HepG2 (cell line): ENCODE results near the gene CCNB1. TPM values are rescaled to one million over a fixed set of nuclear protein-coding genes. Genes with fewer than 3 reads are reported as not detected.
A peak's percentile ranks its signal among the peaks of the same experiment; 100 is the strongest.

Experiments
- BATF2 ChIP-seq: sonication (generic); formaldehyde crosslinking; IDR thresholded peaks from 2 replicates; pipeline ENCODE4 v1.8.0; 2022; ENCODE audit warnings: mild to moderate bottlenecking, missing genetic modification reagents, moderate library complexity
- DDIT3 ChIP-seq: sonication (generic); formaldehyde crosslinking; IDR thresholded peaks from 2 replicates; pipeline ENCODE4 v1.4.0; 2020; ENCODE audit warnings: mild to moderate bottlenecking, missing genetic modification reagents
- FIP1L1 ChIP-seq: fragments of 200-400 bp; formaldehyde crosslinking; IDR thresholded peaks from 2 replicates; pipeline ENCODE4 v1.6.1; 2018; ENCODE audit warnings: low read depth, mild to moderate bottlenecking, low read length, moderate library complexity, borderline replicate concordance; ENCODE audit not compliant: insufficient read depth
- HNF1A ChIP-seq, 2 experiments: sonication (generic) in 1 of 2; formaldehyde crosslinking in 1 of 2; IDR thresholded peaks; 2 replicates each; pipeline versions ENCODE4 v1.4.0 to v1.6.1; 2016 to 2020; ENCODE audit warnings: borderline replicate concordance in 1 of 2, low read depth in 1 of 2, mild to moderate bottlenecking in 1 of 2, missing genetic modification reagents in 1 of 2
- HNF4G ChIP-seq, 2 experiments: sonication (generic) in 1 of 2; formaldehyde crosslinking in 1 of 2; IDR thresholded peaks; 2 replicates each; pipeline versions ENCODE4 v1.4.0 to v1.6.1; 2011 to 2020; ENCODE audit warnings: borderline replicate concordance in 2 of 2, low read depth in 2 of 2, mild to moderate bottlenecking in 2 of 2, low read length in 1 of 2, missing genetic modification reagents in 1 of 2, moderate library complexity in 1 of 2
- KDM2A ChIP-seq: sonication (generic); formaldehyde crosslinking; IDR thresholded peaks from 2 replicates; pipeline ENCODE4 v1.4.0; 2020; ENCODE audit warnings: low read depth, missing genetic modification reagents, borderline replicate concordance
- MNT ChIP-seq: fragments of 450-650 bp; IDR thresholded peaks from 2 replicates; pipeline ENCODE4 v1.6.1; 2016
- MTA1 ChIP-seq: sonication (generic); formaldehyde crosslinking; IDR thresholded peaks from 2 replicates; pipeline ENCODE4 v1.4.0; 2020; ENCODE audit warnings: missing genetic modification reagents, mild to moderate bottlenecking, borderline replicate concordance
- NFAT5 ChIP-seq: sonication (generic); formaldehyde crosslinking; IDR thresholded peaks from 2 replicates; pipeline ENCODE4 v1.4.0; 2020; ENCODE audit warnings: missing genetic modification reagents
- TAF1 ChIP-seq: sonication (generic); formaldehyde crosslinking; IDR thresholded peaks from 2 replicates; pipeline ENCODE4 v1.4.0; 2020; ENCODE audit warnings: missing genetic modification reagents
- ZBTB1 ChIP-seq: sonication (generic); formaldehyde crosslinking; IDR thresholded peaks from 2 replicates; pipeline ENCODE4 v1.4.0; 2020; ENCODE audit warnings: missing genetic modification reagents, borderline replicate concordance
- ZNF549 ChIP-seq: sonication (generic); formaldehyde crosslinking; IDR thresholded peaks from 2 replicates; pipeline ENCODE4 v1.5.0; 2020; ENCODE audit warnings: missing genetic modification reagents
- ZNF780A ChIP-seq: sonication (generic); formaldehyde crosslinking; IDR thresholded peaks from 2 replicates; pipeline ENCODE4 v1.8.0; 2022; ENCODE audit warnings: mild to moderate bottlenecking, missing genetic modification reagents, moderate library complexity
- polyA plus RNA-seq, 8 experiments: library from polyadenylated mRNA; depleted of rRNA in 3 of 8; stranded (reverse) in 7 of 8; unstranded in 1 of 8; fragments of >200 nt; fragmentation: Illumina TruSeq in 4 of 8; extraction: Trizol in 4 of 8; gene quantifications; 2 replicates each; pipeline versions ENCODE4 v1.2.1 to v1.2.3, GENCODE V29; 2011 to 2016; ENCODE audit warnings: low read depth in 4 of 8, missing spikeins in 1 of 8, mixed read lengths in 1 of 8; ENCODE audit not compliant: insufficient read depth in 1 of 8
- total RNA-seq, 5 experiments: library from RNA; depleted of rRNA; stranded (reverse); fragments of >200 nt; fragmentation: Illumina TruSeq; extraction: Trizol; gene quantifications; 2 replicates each; pipeline ENCODE4 v1.2.3, GENCODE V29; 2016; ENCODE audit warnings: low read depth in 1 of 5

Gene CCNB1
- total and polyA plus RNA-seq, 2 of the 13 experiments (the other 11 are each of a cell fraction or from before 2014, with no cell fraction given) = 82.3 to 316 TPM

- TF ChIP-seq NFAT5 = 0 out of 2 replicates have a peak, but pooled peaks have one; percentile 58
- peak; percentile 69 for TF ChIP-seq TAF1 (CRISPR knock-in tag)
- peak; percentile 80; the same call in 1 of the 2 replicates for TF ChIP-seq KDM2A (CRISPR knock-in tag)
- no peak for TF ChIP-seq ZNF549 (CRISPR knock-in tag)
- TF ChIP-seq BATF2 (CRISPR knock-in tag) = peak; percentile 93
- TF ChIP-seq HNF1A (IDR thresholded peaks at IDR 0.05; ENCODE audit: low read depth) = no peak
- TF ChIP-seq HNF1A (CRISPR knock-in tag; IDR thresholded peaks at IDR 0.05; ENCODE audit: borderline replicate concordance) = peak; percentile 62; the same call in 1 of the 2 replicates
- 0 out of 2 replicates have a peak, but pooled peaks have one; percentile 25 for TF ChIP-seq ZNF780A
- no peak for TF ChIP-seq HNF4G (IDR thresholded peaks at IDR 0.05; ENCODE audit: borderline replicate concordance, low read depth, low read length)
- TF ChIP-seq HNF4G (CRISPR knock-in tag; IDR thresholded peaks at IDR 0.05; ENCODE audit: borderline replicate concordance, low read depth) = 0 out of 2 replicates have a peak, but pooled peaks have one; percentile 55
- 0 out of 2 replicates have a peak, but pooled peaks have one; percentile 38 for TF ChIP-seq ZBTB1
- TF ChIP-seq DDIT3 (CRISPR knock-in tag) = no peak
- peak; percentile 83 for TF ChIP-seq MNT
- no peak for TF ChIP-seq FIP1L1
- TF ChIP-seq MTA1 = peak; percentile 42; the same call in 1 of the 2 replicates
Measured at GRCh38 chr5:69166686-69167492, at the start of gene CCNB1 (continued).
